Fibroblast of lung (primary cell): ENCODE data around the gene TDRD1. TPM values are rescaled to one million over a fixed set of nuclear protein-coding genes. Genes with fewer than 3 reads are reported as not detected.

Source experiments
- DNase-seq, 2 donors: peaks; one replicate each; pipeline versions ENCODE4 v3.0.0 to v3.0.0-alpha.2; 2010; ENCODE audit warnings: low read depth in 2 of 2
- H2AFZ ChIP-seq: 2 replicates; pipeline ENCODE4 v1.5.1; 2012; ENCODE audit warnings: low read length, control low read depth, inconsistent platforms
- H3K27ac ChIP-seq: 2 replicates; pipeline ENCODE4 v1.5.1; 2011; ENCODE audit warnings: low read length, control low read depth; ENCODE audit not compliant: insufficient read depth
- H3K27me3 ChIP-seq: 2 replicates; pipeline ENCODE4 v1.5.1; 2011; ENCODE audit warnings: mild to moderate bottlenecking, low read length; ENCODE audit not compliant: control insufficient read depth, insufficient read depth
- H3K36me3 ChIP-seq: 2 replicates; pipeline ENCODE4 v1.5.1; 2011; ENCODE audit warnings: low read length; ENCODE audit not compliant: control insufficient read depth, insufficient read depth
- H3K4me1 ChIP-seq: 2 replicates; pipeline ENCODE4 v1.5.1; 2011; ENCODE audit warnings: low read length; ENCODE audit not compliant: control insufficient read depth, insufficient read depth; ENCODE audit errors: extremely low read depth
- H3K4me2 ChIP-seq: 2 replicates; pipeline ENCODE4 v1.5.1; 2011; ENCODE audit warnings: low read length, control low read depth; ENCODE audit not compliant: insufficient read depth; ENCODE audit errors: extremely low read depth
- H3K4me3 ChIP-seq, 4 experiments: fragments of 200-600 bp in 1 of 4; sonication (generic) in 1 of 4; replicated peaks in 1 of 4; 2 replicates each; pipeline ENCODE4 v1.5.1; 2011 to 2016; ENCODE audit warnings: low read length in 4 of 4, low read depth in 3 of 4, mild to moderate bottlenecking in 3 of 4, control low read depth in 2 of 4, inconsistent platforms in 1 of 4, mixed read lengths in 1 of 4; ENCODE audit not compliant: insufficient read depth in 1 of 4; ENCODE audit errors: control extremely low read depth in 1 of 4
- H3K79me2 ChIP-seq: 2 replicates; pipeline ENCODE4 v1.5.1; 2012; ENCODE audit warnings: mild to moderate bottlenecking, low read length, inconsistent platforms; ENCODE audit not compliant: control insufficient read depth, insufficient read depth
- H3K9ac ChIP-seq: 2 replicates; pipeline ENCODE4 v1.5.1; 2011; ENCODE audit warnings: mild to moderate bottlenecking, low read length, control low read depth; ENCODE audit not compliant: insufficient read depth
- H3K9me3 ChIP-seq: 2 replicates; pipeline ENCODE4 v1.5.1; 2012; ENCODE audit warnings: low read depth, low read length; ENCODE audit not compliant: control insufficient read depth, insufficient read depth
- H4K20me1 ChIP-seq: 2 replicates; pipeline ENCODE4 v1.5.1; 2011; ENCODE audit warnings: low read length; ENCODE audit not compliant: control insufficient read depth, insufficient read depth; ENCODE audit errors: extremely low read depth
- EZH2 ChIP-seq: IDR thresholded peaks from 2 replicates; pipeline ENCODE4 v1.5.1; 2012; ENCODE audit warnings: low read length, control low read depth, mild to moderate bottlenecking; ENCODE audit errors: missing control alignments
- polyA plus RNA-seq, 2 donors: library from polyadenylated mRNA; depleted of rRNA in 1 of 2; stranded (reverse) in 1 of 2; unstranded in 1 of 2; fragments of >200 nt; gene quantifications; 2 replicates each; pipeline ENCODE4 v1.2.1, GENCODE V29; 2011 to 2012; ENCODE audit warnings: missing spikeins in 1 of 2
- total RNA-seq: library from RNA; depleted of rRNA; stranded (reverse); fragments of >200 nt; gene quantifications from 2 replicates; pipeline ENCODE4 v1.2.1, GENCODE V29; 2014
- TF ChIP-seq, protein P1 (sequence below), 2 donors: IDR thresholded peaks in 1 of 2; conservative IDR thresholded peaks in 1 of 2; 1 replicate in 1 of 2; 2 replicates in 1 of 2; pipeline ENCODE4 v1.5.1; 2011 to 2012; ENCODE audit warnings: low read length in 2 of 2, control low read depth in 1 of 2, inconsistent platforms in 1 of 2, low read depth in 1 of 2, mild to moderate bottlenecking in 1 of 2

The TDRD1 gene
- total and polyA plus RNA-seq, 2 donors (not counting 1 experiment from before 2014, with no cell fraction given): 0.22 TPM; not detected in 1

- TF ChIP-seq EZH2: no peak
- TF ChIP-seq, protein P1, sequence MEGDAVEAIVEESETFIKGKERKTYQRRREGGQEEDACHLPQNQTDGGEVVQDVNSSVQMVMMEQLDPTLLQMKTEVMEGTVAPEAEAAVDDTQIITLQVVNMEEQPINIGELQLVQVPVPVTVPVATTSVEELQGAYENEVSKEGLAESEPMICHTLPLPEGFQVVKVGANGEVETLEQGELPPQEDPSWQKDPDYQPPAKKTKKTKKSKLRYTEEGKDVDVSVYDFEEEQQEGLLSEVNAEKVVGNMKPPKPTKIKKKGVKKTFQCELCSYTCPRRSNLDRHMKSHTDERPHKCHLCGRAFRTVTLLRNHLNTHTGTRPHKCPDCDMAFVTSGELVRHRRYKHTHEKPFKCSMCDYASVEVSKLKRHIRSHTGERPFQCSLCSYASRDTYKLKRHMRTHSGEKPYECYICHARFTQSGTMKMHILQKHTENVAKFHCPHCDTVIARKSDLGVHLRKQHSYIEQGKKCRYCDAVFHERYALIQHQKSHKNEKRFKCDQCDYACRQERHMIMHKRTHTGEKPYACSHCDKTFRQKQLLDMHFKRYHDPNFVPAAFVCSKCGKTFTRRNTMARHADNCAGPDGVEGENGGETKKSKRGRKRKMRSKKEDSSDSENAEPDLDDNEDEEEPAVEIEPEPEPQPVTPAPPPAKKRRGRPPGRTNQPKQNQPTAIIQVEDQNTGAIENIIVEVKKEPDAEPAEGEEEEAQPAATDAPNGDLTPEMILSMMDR (conservative IDR thresholded peaks at IDR 0.05 in 1 of 2, IDR thresholded peaks at IDR 0.05 in 1 of 2; ENCODE audit: low read depth in 1 of 2, low read length in 2 of 2): no peak
- Histone ChIP-seq H3K4me1 (no peaks in the 10 kb centered on the region), H3K27me3 (no peaks in the 10 kb centered on the region), H2AFZ (no peak overlapping the region), H4K20me1 (no peaks in the 10 kb centered on the region), H3K27ac (no peak overlapping the region), H3K36me3 (no peaks in the 10 kb centered on the region), H3K4me2 (no peak overlapping the region), H3K79me2 (no peaks in the 10 kb centered on the region), H3K9ac (no peak overlapping the region), H3K9me3 (no peaks in the 10 kb centered on the region), H3K4me3 (no peak overlapping the region)
- DNase-seq: no peak
Observed at GRCh38 chr10:114180937-114181336, 1.8 kb downstream of the TDRD1 start.

- no peaks in the 10 kb centered on the region for H3K4me1 ChIP-seq
- DNase-seq: no peak
- no peak overlapping the region for H3K27ac ChIP-seq
- no peaks in the 10 kb centered on the region for H4K20me1 ChIP-seq
- no peak overlapping the region for H3K9ac ChIP-seq
- no peaks in the 10 kb centered on the region for H3K36me3 ChIP-seq
- H3K79me2 ChIP-seq: no peaks in the 10 kb centered on the region
- H3K4me2 ChIP-seq: no peak overlapping the region
- no peak for TF ChIP-seq EZH2
- TF ChIP-seq, protein P1 (conservative IDR thresholded peaks at IDR 0.05 in 1 of 2, IDR thresholded peaks at IDR 0.05 in 1 of 2; ENCODE audit: low read depth in 1 of 2, low read length in 2 of 2): no peak
- H3K4me3 ChIP-seq: no peak overlapping the region
- no peak overlapping the region for H2AFZ ChIP-seq
- H3K9me3 ChIP-seq: no peaks in the 10 kb centered on the region
- H3K27me3 ChIP-seq: no peaks in the 10 kb centered on the region
Observed at GRCh38 chr10:114181971-114182370, 2.8 kb downstream of the TDRD1 start.

GRCh38 chr10:114183563-114183962, 4.4 kb downstream of the TDRD1 start:
- TF ChIP-seq, protein P1 (conservative IDR thresholded peaks at IDR 0.05 in 1 of 2, IDR thresholded peaks at IDR 0.05 in 1 of 2; ENCODE audit: low read depth in 1 of 2, low read length in 2 of 2): no peak
- TF ChIP-seq EZH2: no peak
- no peaks in the 10 kb centered on the region for H3K4me1 ChIP-seq
- DNase-seq: no peak

More at GRCh38 chr10:114183563-114183962, 4.4 kb downstream of the TDRD1 start:
- Histone ChIP-seq H3K36me3 (no peaks in the 10 kb centered on the region), H3K9ac (no peak overlapping the region), H4K20me1 (no peaks in the 10 kb centered on the region), H3K4me3 (no peak overlapping the region), H2AFZ (no peak overlapping the region), H3K4me2 (no peak overlapping the region), H3K9me3 (no peaks in the 10 kb centered on the region), H3K79me2 (no peaks in the 10 kb centered on the region), H3K27me3 (no peaks in the 10 kb centered on the region), H3K27ac (no peak overlapping the region)
